Mesendoderm (in vitro differentiated cells): ENCODE data around the gene NUDT11. TPM values are rescaled to one million over a fixed set of nuclear protein-coding genes. Genes with fewer than 3 reads are reported as not detected.
"Not testable (repeated sequence)": the region's sequence is repeated elsewhere in the genome, so short reads cannot be mapped to it uniquely, and the experiment has no call there.

Experiments
- DNase-seq: peaks from one replicate; pipeline ENCODE4 v3.0.0; 2013
- H2AK5ac ChIP-seq: 2 replicates; pipeline ENCODE4 v1.6.1; 2013; ENCODE audit warnings: low read length, inconsistent platforms
- H2BK120ac ChIP-seq: 2 replicates; pipeline ENCODE4 v1.6.1; 2013; ENCODE audit warnings: low read depth, mild to moderate bottlenecking, low read length, moderate library complexity, mixed read lengths
- H2BK15ac ChIP-seq: replicated peaks from 2 replicates; pipeline ENCODE4 v1.6.1; 2013; ENCODE audit warnings: low read depth, mild to moderate bottlenecking, moderate library complexity
- H2BK5ac ChIP-seq: 2 replicates; pipeline ENCODE4 v1.6.1; 2013; ENCODE audit warnings: low read length, inconsistent platforms
- H3K18ac ChIP-seq: 2 replicates; pipeline ENCODE4 v1.6.1; 2013; ENCODE audit warnings: mild to moderate bottlenecking, low read length, mixed read lengths
- H3K23ac ChIP-seq: one replicate; pipeline ENCODE4 v1.6.1; 2013; ENCODE audit warnings: low read length
- H3K27ac ChIP-seq: 2 replicates; pipeline ENCODE4 v1.5.1; 2013; ENCODE audit warnings: low read depth, mild to moderate bottlenecking, inconsistent platforms, low read length, moderate library complexity
- H3K27me3 ChIP-seq: 2 replicates; pipeline ENCODE4 v1.6.1; 2013; ENCODE audit warnings: low read length, control low read depth, mild to moderate bottlenecking, inconsistent platforms; ENCODE audit not compliant: insufficient read depth, poor library complexity
- H3K36me3 ChIP-seq: 2 replicates; pipeline ENCODE4 v1.6.1; 2013; ENCODE audit warnings: low read length, inconsistent platforms; ENCODE audit not compliant: control insufficient read depth, insufficient read depth
- H3K4ac ChIP-seq: one replicate; pipeline ENCODE4 v1.6.1; 2013; ENCODE audit warnings: low read depth, mild to moderate bottlenecking, low read length, moderate library complexity
- H3K4me1 ChIP-seq: 2 replicates; pipeline ENCODE4 v1.6.1; 2013; ENCODE audit warnings: low read depth, low read length, inconsistent platforms; ENCODE audit not compliant: control insufficient read depth
- H3K4me2 ChIP-seq: 2 replicates; pipeline ENCODE4 v1.6.1; 2013; ENCODE audit warnings: low read length
- H3K4me3 ChIP-seq: 2 replicates; pipeline ENCODE4 v1.5.1; 2013; ENCODE audit warnings: mild to moderate bottlenecking, low read length
- H3K56ac ChIP-seq: one replicate; pipeline ENCODE4 v1.6.1; 2013; ENCODE audit warnings: low read length
- H3K79me1 ChIP-seq: 2 replicates; pipeline ENCODE4 v1.6.1; 2013; ENCODE audit warnings: low read length, inconsistent platforms
- H3K79me2 ChIP-seq: 2 replicates; pipeline ENCODE4 v1.6.1; 2013; ENCODE audit warnings: mild to moderate bottlenecking, low read length; ENCODE audit not compliant: control insufficient read depth, insufficient read depth
- H3K9ac ChIP-seq: 2 replicates; pipeline ENCODE4 v1.6.1; 2013; ENCODE audit warnings: low read length, inconsistent platforms
- H4K5ac ChIP-seq: one replicate; pipeline ENCODE4 v1.6.1; 2013; ENCODE audit warnings: low read length
- H4K8ac ChIP-seq: one replicate; pipeline ENCODE4 v1.6.1; 2013; ENCODE audit warnings: low read depth, mild to moderate bottlenecking, control low read depth, low read length, moderate library complexity
- WGBS: extraction: QIAGEN DNeasy Blood & Tissue Kit; methylation state at CpG from one replicate; pipeline ENCODE4 v1.1.7; 2013; ENCODE audit warnings: low lambda C conversion rate, missing lambda C conversion rate; ENCODE audit not compliant: insufficient coverage; ENCODE audit errors: extremely low coverage; 5-methylcytosine and 5-hydroxymethylcytosine counted together
- polyA plus RNA-seq, 2 experiments: library from polyadenylated mRNA; stranded (reverse); fragments of 200-250 nt; gene quantifications; one replicate each; pipeline ENCODE4 v1.2.3, GENCODE V29; 2013

The NUDT11 gene
- 26.3 TPM for polyA plus RNA-seq (2013, experiment 1 of 2)
- 26.7 TPM for polyA plus RNA-seq (2013, experiment 2 of 2)

DNA sequence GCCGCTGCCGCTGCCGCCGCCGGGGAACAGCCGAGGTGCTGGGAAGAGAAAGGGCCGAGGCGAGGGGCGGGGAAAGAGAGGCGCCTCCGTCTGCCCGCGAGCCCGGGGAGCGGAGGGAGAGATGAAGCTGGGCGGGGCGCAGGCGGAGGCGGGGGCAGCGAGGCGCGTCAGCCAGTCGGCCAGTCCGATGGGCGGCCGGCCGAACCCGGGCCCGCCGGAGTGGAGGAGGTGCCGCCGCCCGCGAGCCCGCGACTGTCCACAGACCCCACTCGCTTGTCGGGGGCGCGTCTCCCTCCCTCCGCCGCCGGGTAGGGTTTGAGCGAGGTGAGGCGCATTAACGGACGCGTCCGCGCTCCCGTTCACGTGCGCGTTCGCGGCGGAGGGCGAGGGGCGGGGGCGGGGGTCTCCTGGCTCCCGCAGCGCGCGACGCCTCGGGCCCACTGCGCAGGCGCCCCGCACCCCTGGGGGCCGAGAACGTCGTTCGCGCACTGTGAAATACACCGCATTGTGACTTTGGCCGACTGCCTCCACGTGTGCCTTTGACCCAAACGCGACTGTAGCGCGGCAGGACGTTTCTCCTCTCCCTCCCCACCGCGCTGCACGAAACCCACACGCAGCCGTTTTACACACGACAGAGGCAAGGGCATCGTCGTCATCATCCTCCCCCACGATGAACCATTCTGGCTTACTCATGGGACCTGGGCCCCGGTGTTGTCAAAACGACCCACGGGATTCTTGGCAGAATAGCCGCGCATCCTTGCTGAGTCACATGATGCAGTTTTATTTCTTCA is at the start of gene NUDT11:
TSS of gene NUDT11 (minus strand) at position 92 of the 791 bp plus-strand sequence. CDS start 148 bp downstream, outside the sequence.
- no peak within 1 kb of the TSS for H4K5ac ChIP-seq
- no peak within 1 kb of the TSS for H4K8ac ChIP-seq
- no peak within 1 kb of the TSS for H2BK5ac ChIP-seq
- no peaks in the 10 kb centered on the region for H3K27me3 ChIP-seq
- H3K79me1 ChIP-seq: no peaks in the 10 kb centered on the region
- peak; percentile 81 for DNase-seq
- peak within 1 kb of the TSS; percentile 89 for H3K56ac ChIP-seq
- no peaks in the 10 kb centered on the region for H3K36me3 ChIP-seq
- no peak within 1 kb of the TSS for H2BK120ac ChIP-seq
- H2BK15ac ChIP-seq: no peak within 1 kb of the TSS
- H3K23ac ChIP-seq: no peak within 1 kb of the TSS
- H3K18ac ChIP-seq: peak within 1 kb of the TSS; percentile 43
- WGBS: no CpG with 5 or more reads among the region's 96 CpGs
- H3K79me2 ChIP-seq: no peaks in the 10 kb centered on the region
- no peak within 1 kb of the TSS for H2AK5ac ChIP-seq
- H3K27ac ChIP-seq: no peak within 1 kb of the TSS
- peak within 1 kb of the TSS; percentile 68 for H3K9ac ChIP-seq
- no peak within 1 kb of the TSS for H3K4ac ChIP-seq
- H3K4me3 ChIP-seq: peak within 1 kb of the TSS; percentile 60
- no peaks in the 10 kb centered on the region for H3K4me1 ChIP-seq
- H3K4me2 ChIP-seq: peak within 1 kb of the TSS; percentile 52

DNA sequence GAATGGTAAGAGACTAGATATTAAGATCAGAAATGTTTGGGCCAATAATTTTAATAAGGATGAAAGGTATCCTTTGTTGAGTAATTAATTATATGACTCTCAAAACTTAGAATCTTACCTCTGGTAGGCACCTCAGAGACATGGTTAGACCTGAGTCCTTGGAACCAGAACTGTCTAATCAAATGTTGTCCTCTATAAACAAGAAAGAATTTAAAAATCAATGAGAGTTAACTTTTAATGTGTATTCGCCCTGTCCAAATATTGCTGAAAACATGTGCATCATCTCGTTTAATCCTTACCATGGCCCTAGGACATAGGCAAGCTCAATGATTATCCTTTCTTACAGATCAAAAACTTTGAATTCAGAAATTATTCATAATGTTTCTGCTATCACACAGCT is 24.0 kb upstream of the NUDT11 start:
- no peak overlapping the region for H3K4me3 ChIP-seq
- H2BK15ac ChIP-seq: no peak overlapping the region
- no peak overlapping the region for H3K9ac ChIP-seq
- H2AK5ac ChIP-seq: no peak overlapping the region
- no peak overlapping the region for H2BK5ac ChIP-seq
- no peak overlapping the region for H3K27ac ChIP-seq
- no peak overlapping the region for H3K56ac ChIP-seq
- H2BK120ac ChIP-seq: no peak overlapping the region
- H3K27me3 ChIP-seq: no peaks in the 10 kb centered on the region
- no peak overlapping the region for H4K8ac ChIP-seq
- no peaks in the 10 kb centered on the region for H3K79me2 ChIP-seq
- DNase-seq: no peak
- H3K36me3 ChIP-seq: no peaks in the 10 kb centered on the region
- H3K23ac ChIP-seq: no peak overlapping the region
- no peak overlapping the region for H3K4ac ChIP-seq
- no CpG with 5 or more reads among the region's 2 CpGs for WGBS
- H4K5ac ChIP-seq: no peak overlapping the region
- no peaks in the 10 kb centered on the region for H3K79me1 ChIP-seq
- H3K18ac ChIP-seq: no peak overlapping the region
- no peaks in the 10 kb centered on the region for H3K4me1 ChIP-seq
- H3K4me2 ChIP-seq: no peak overlapping the region

DNA sequence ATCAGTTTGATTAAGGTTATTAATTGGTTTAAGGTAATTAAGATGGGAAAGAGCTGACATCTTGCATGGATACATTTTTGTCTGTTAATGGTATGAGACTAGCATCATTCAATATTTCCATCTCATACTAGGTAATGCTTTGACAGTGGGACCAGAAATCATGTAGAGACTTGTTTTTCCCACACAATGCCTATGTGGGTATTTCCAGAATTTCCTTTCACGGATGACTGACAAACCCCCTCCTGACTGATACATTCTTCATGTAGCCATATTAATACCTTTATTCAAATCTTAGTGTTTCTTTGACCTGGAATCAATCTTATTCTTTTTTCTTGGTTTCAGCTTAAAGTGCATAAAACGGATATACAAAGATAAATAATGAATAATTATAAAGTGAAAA is 22.7 kb upstream of the NUDT11 start:
- H3K4ac ChIP-seq, H3K36me3 ChIP-seq, H3K18ac ChIP-seq, H3K27ac ChIP-seq, H4K8ac ChIP-seq, H2BK15ac ChIP-seq, H2BK5ac ChIP-seq, H2BK120ac ChIP-seq, H2AK5ac ChIP-seq, H3K27me3 ChIP-seq, H4K5ac ChIP-seq, H3K4me2 ChIP-seq, H3K9ac ChIP-seq, H3K23ac ChIP-seq, H3K56ac ChIP-seq, H3K79me1 ChIP-seq, H3K79me2 ChIP-seq, DNase-seq, H3K4me3 ChIP-seq, H3K4me1 ChIP-seq: not testable (repeated sequence)
- no CpG with 5 or more reads among the region's 2 CpGs for WGBS

DNA sequence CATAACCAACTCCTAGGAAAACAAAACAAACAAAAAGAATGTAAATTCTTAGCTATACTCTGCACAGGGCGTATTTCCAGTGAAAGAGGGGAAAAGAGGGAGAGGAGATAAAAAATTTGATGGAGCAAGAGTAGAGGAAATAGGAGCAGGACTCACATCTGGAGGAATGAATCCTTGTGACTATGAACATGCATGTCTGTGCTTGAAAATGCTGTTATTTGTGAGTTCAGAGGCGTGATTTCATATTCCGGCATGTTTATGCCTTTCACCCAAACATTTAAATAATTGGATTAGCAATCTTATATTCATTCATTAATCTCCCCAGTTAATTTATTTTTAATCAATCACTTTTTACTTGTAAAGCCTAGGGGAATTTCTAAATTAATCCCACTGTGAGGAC is 11.2 kb upstream of the NUDT11 start:
- Histone ChIP-seq H2BK5ac (no peak overlapping the region), H4K8ac (no peak overlapping the region), H3K27ac (no peak overlapping the region), H3K4me1 (no peaks in the 10 kb centered on the region), H3K18ac (no peak overlapping the region), H4K5ac (no peak overlapping the region), H3K79me1 (no peaks in the 10 kb centered on the region), H2BK120ac (no peak overlapping the region), H3K4ac (no peak overlapping the region), H3K36me3 (no peaks in the 10 kb centered on the region), H2BK15ac (no peak overlapping the region), H3K4me2 (no peak overlapping the region), H3K27me3 (no peaks in the 10 kb centered on the region), H3K9ac (no peak overlapping the region), H3K79me2 (no peaks in the 10 kb centered on the region), H3K23ac (no peak overlapping the region), H3K56ac (no peak overlapping the region), H3K4me3 (no peak overlapping the region), H2AK5ac (no peak overlapping the region)
- DNase-seq: no peak
- WGBS: no CpG with 5 or more reads among the region's 3 CpGs

DNA sequence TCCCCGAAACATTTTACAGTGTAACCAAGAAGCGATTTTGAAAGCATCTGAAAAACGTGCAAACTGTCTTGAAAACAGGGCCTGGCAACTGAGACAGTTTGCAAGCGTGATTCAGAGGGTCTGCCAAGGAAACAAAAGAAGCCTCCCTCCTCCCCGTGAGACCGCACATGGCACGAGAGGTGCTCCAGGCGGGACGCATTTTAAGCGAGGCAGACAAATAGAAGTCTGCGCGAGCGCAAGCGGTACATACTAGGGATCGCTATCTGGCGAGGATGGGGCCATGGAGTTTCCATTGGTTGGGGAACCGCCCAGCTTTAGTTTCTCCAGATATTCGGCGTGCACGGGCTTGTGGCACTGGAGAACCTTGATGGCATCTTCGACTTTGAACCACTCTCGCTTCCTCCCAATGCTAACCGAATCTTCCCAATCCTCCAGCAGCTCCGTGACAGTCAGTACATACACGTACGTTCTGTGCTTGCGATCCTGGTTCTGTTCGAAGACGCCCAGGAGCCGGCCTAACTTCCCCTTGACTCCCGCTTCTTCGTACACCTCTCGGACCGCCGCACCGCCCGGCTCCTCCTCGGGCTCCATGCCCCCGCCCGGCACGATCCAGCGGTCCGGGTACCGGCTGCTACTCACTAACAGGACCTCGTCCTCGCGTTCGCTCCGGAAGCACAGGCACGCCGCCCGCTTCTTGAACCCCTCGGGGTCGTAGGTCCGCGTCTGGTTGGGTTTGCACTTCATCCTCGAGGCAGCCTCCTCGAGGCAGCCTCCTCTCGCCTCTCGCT is 497 bp downstream of the NUDT11 start:
- H2AK5ac ChIP-seq, H3K27me3 ChIP-seq, H2BK120ac ChIP-seq, H3K27ac ChIP-seq, H2BK15ac ChIP-seq, H3K4me1 ChIP-seq, H3K79me2 ChIP-seq, H3K18ac ChIP-seq, H3K23ac ChIP-seq, H3K36me3 ChIP-seq, H3K79me1 ChIP-seq, H2BK5ac ChIP-seq, H3K4ac ChIP-seq, H4K8ac ChIP-seq, H4K5ac ChIP-seq: not testable (repeated sequence)
- Histone ChIP-seq H3K9ac (peak overlapping the region; percentile 68), H3K4me3 (peak overlapping the region; percentile 57), H3K56ac (peak overlapping the region; percentile 78), H3K4me2 (peak overlapping the region; percentile 44)
- no CpG with 5 or more reads among the region's 60 CpGs for WGBS
- DNase-seq: peak; percentile 51
